HCT116 (cell line): ENCODE measurements around the gene DCTN2. TPM values are rescaled to one million over a fixed set of nuclear protein-coding genes. Genes with fewer than 3 reads are reported as not detected.

Experiments used
- ATAC-seq: fragments of 200-7000 bp; cut with Tn5 transposase; 2 replicates; pipeline ENCODE4 v1.9.1; 2020; ENCODE audit warnings: mild to moderate bottlenecking, moderate library complexity
- BruUV-seq: library from RNA; stranded (reverse); fragments of 400-500 nt; replicated peaks from 2 replicates; lab custom pipeline; 2021; lab: Mats Ljungman, UMichigan
- CTCF ChIA-PET: fragments of 300-600 bp; sonication (Branson Sonifier 250); formaldehyde crosslinking; loops from one replicate; lab custom pipeline; 2021; ENCODE audit warnings: antibody characterized with exemption; lab: Charles Lee
- POLR2A ChIA-PET: fragments of 300-600, 350-600 bp; sonication (Branson Sonifier 250); formaldehyde crosslinking; loops from one replicate; lab custom pipeline; 2021; ENCODE audit warnings: antibody characterized with exemption; lab: Charles Lee
- RAD21 ChIA-PET, 2 experiments: fragments of 300-600 bp; sonication (Branson Sonifier 250); formaldehyde crosslinking; loops; one replicate each; lab custom pipeline; 2023; ENCODE audit warnings: low total read pairs in 2 of 2; ENCODE audit not compliant: uncharacterized antibody in 2 of 2, unreplicated experiment in 2 of 2, low non-redundant PET in 1 of 2; lab: Charles Lee
- DNase-seq: peaks from one replicate; pipeline ENCODE4 v3.0.0-alpha.2; 2010; ENCODE audit warnings: low read depth, low spot score
- H2AFZ ChIP-seq: fragments of 200-600 bp; shearing (Covaris generic), sonication (generic); 2 replicates; pipeline ENCODE4 v1.6.1; 2017; ENCODE audit warnings: low read depth, mixed run types, mixed read lengths, antibody characterized with exemption, low read length; ENCODE audit not compliant: poor library complexity, severe bottlenecking
- H3K27ac ChIP-seq: 2 replicates; pipeline ENCODE4 v1.5.1; 2012; ENCODE audit warnings: low read depth, low read length
- H3K27me3 ChIP-seq: fragments of 200-600 bp; sonication (generic); 2 replicates; pipeline ENCODE4 v1.6.1; 2016; ENCODE audit warnings: mixed run types, low read length, mixed read lengths; ENCODE audit not compliant: insufficient read depth
- H3K36me3 ChIP-seq, 2 experiments: fragments of 200-500 bp in 1 of 2; fragments of 200-600 bp in 1 of 2; sonication (Bioruptor generic) in 1 of 2; sonication (generic) in 1 of 2; 2 replicates each; pipeline versions ENCODE4 v1.5.1 to v1.6.1; 2014 to 2016; ENCODE audit warnings: low read length in 2 of 2, inconsistent platforms in 1 of 2, mixed read lengths in 1 of 2, mixed run types in 1 of 2; ENCODE audit not compliant: insufficient read depth in 2 of 2, control insufficient read depth in 1 of 2
- H3K4me1 ChIP-seq, 2 experiments: fragments of 200-600 bp in 1 of 2; sonication (generic) in 1 of 2; 2 replicates each; pipeline versions ENCODE4 v1.5.1 to v1.6.1; 2012 to 2017; ENCODE audit warnings: low read length in 2 of 2, inconsistent platforms in 1 of 2, mild to moderate bottlenecking in 1 of 2, mixed read lengths in 1 of 2, mixed run types in 1 of 2, moderate library complexity in 1 of 2; ENCODE audit not compliant: insufficient read depth in 2 of 2, control insufficient read depth in 1 of 2
- H3K4me2 ChIP-seq: fragments of 200-600 bp; sonication (generic); 2 replicates; pipeline ENCODE4 v1.6.1; 2017; ENCODE audit warnings: mixed run types, low read length, mixed read lengths
- H3K4me3 ChIP-seq, 2 experiments: fragments of 200-600 bp in 1 of 2; sonication (generic) in 1 of 2; replicated peaks in 1 of 2; 2 replicates each; pipeline ENCODE4 v1.5.1; 2011 to 2016; ENCODE audit warnings: low read length in 2 of 2, control low read depth in 1 of 2, low read depth in 1 of 2, mild to moderate bottlenecking in 1 of 2, mixed read lengths in 1 of 2, mixed run types in 1 of 2
- H3K79me2 ChIP-seq: fragments of 200-600 bp; sonication (generic); 2 replicates; pipeline ENCODE4 v1.6.1; 2017; ENCODE audit warnings: mild to moderate bottlenecking, mixed run types, low read length, moderate library complexity, mixed read lengths; ENCODE audit not compliant: insufficient read depth
- H3K9ac ChIP-seq: fragments of 200-600 bp; sonication (generic); 2 replicates; pipeline ENCODE4 v1.6.1; 2016; ENCODE audit warnings: low read length, mixed read lengths
- H3K9me2 ChIP-seq: fragments of 200-600 bp; sonication (generic), shearing (Covaris generic); 2 replicates; pipeline ENCODE4 v1.6.1; 2017; ENCODE audit warnings: mixed run types, mild to moderate bottlenecking, moderate library complexity; ENCODE audit not compliant: insufficient read depth
- H3K9me3 ChIP-seq, 2 experiments: fragments of 200-500 bp in 1 of 2; fragments of 200-600 bp in 1 of 2; sonication (Bioruptor generic) in 1 of 2; sonication (generic) in 1 of 2; 2 replicates each; pipeline ENCODE4 v1.6.1; 2014 to 2017; ENCODE audit warnings: low read length in 2 of 2, mixed read lengths in 2 of 2, inconsistent platforms in 1 of 2, low read depth in 1 of 2, mild to moderate bottlenecking in 1 of 2, mixed run types in 1 of 2, moderate library complexity in 1 of 2; ENCODE audit not compliant: control insufficient read depth in 1 of 2, insufficient read depth in 1 of 2
- H4K20me1 ChIP-seq: fragments of 200-600 bp; sonication (generic), shearing (Covaris generic); 2 replicates; pipeline ENCODE4 v1.6.1; 2017; ENCODE audit warnings: mixed run types, mild to moderate bottlenecking, moderate library complexity; ENCODE audit not compliant: insufficient read depth
- EZH2phosphoT487 ChIP-seq: fragments of 200-600 bp; IDR thresholded peaks from 2 replicates; pipeline ENCODE4 v1.6.1; 2018; ENCODE audit warnings: antibody characterized with exemption, borderline replicate concordance
- FOSL1 ChIP-seq: IDR thresholded peaks from 2 replicates; pipeline ENCODE4 v1.6.1; 2012; ENCODE audit warnings: low read depth
- JUND ChIP-seq: IDR thresholded peaks from 2 replicates; pipeline ENCODE4 v1.6.1; 2012
- POLR2AphosphoS5 ChIP-seq: IDR thresholded peaks from 2 replicates; pipeline ENCODE4 v1.6.1; 2011; ENCODE audit warnings: mild to moderate bottlenecking, low read depth, low read length, moderate library complexity
- REST ChIP-seq: IDR thresholded peaks from 2 replicates; pipeline ENCODE4 v1.6.1; 2012; ENCODE audit warnings: low read depth
- SIN3A ChIP-seq: IDR thresholded peaks from 2 replicates; pipeline ENCODE4 v1.6.1; 2012; ENCODE audit warnings: low read depth
- TCF7L2 ChIP-seq: IDR thresholded peaks from 2 replicates; pipeline ENCODE4 v1.7.0; 2011; ENCODE audit warnings: borderline replicate concordance, inconsistent platforms; ENCODE audit not compliant: insufficient read depth, insufficient read length; ENCODE audit errors: extremely low read depth
- ZBTB33 ChIP-seq: IDR thresholded peaks from 2 replicates; pipeline ENCODE4 v1.6.1; 2011; ENCODE audit warnings: mild to moderate bottlenecking, low read length, moderate library complexity; ENCODE audit not compliant: insufficient replicate concordance; ENCODE audit errors: extremely low read depth
- intact Hi-C: fragments of 100-400 bp; cut with micrococcal nuclease; formaldehyde crosslinking; loops from 2 replicates; pipeline ENCODE4 v1.10.0; 2022
- total RNA-seq: library from RNA; stranded (reverse); gene quantifications from one replicate; pipeline ENCODE4 v1.2.1, GENCODE V29; 2021; ENCODE audit not compliant: unreplicated experiment

DCTN2 gene
- total RNA-seq, 1 experiment from 2014 or later = 95.9 TPM

- ATAC-seq (no peak), DNase-seq (no peak)
- intact Hi-C loops = no loop called here
- no peak overlapping the region for H3K4me2 ChIP-seq
- H3K36me3 ChIP-seq = no peaks in the 10 kb centered on the region
- H2AFZ ChIP-seq = no peak overlapping the region
- no peaks in the 10 kb centered on the region for H3K79me2 ChIP-seq
- no peak overlapping the region for H3K27ac ChIP-seq
- BruUV-seq = no TSS peak
- no peaks in the 10 kb centered on the region for H3K9me2 ChIP-seq
- H3K9ac ChIP-seq = no peak overlapping the region
- POLR2A ChIA-PET = no interaction called here
- TF ChIP-seq TCF7L2 (no peak), EZH2phosphoT487 (no peak), FOSL1 (no peak), JUND (no peak), REST (no peak), SIN3A (no peak)
- H3K27me3 ChIP-seq = no peaks in the 10 kb centered on the region
- H3K9me3 ChIP-seq = no peaks in the 10 kb centered on the region
- peaks cover 3 to 23% of the 10 kb centered on the region in 2 experiments; a peak in 3 of 4 replicates for H3K4me1 ChIP-seq
- RAD21 ChIA-PET = no interaction called here
- CTCF ChIA-PET = no interaction called here
- no peaks in the 10 kb centered on the region for H4K20me1 ChIP-seq
- no peak overlapping the region for H3K4me3 ChIP-seq
Observed at GRCh38 chr12:57554897-57555296, 7.9 kb upstream of the DCTN2 start.

- DNase-seq = no peak
- H3K4me3 ChIP-seq = no peak overlapping the region
- no peaks in the 10 kb centered on the region for H3K79me2 ChIP-seq
- intact Hi-C loops = no loop called here
- no peaks in the 10 kb centered on the region for H3K36me3 ChIP-seq
- ChIA-PET RAD21 (no interaction called here), POLR2A (no interaction called here), CTCF (no interaction called here)
- no peak for ATAC-seq
- H3K27me3 ChIP-seq = no peaks in the 10 kb centered on the region
- H3K4me2 ChIP-seq = no peak overlapping the region
- TF ChIP-seq POLR2AphosphoS5 = no peak
- TF ChIP-seq ZBTB33 = no peak
- peaks cover 3 to 28% of the 10 kb centered on the region in 2 experiments; a peak in 3 of 4 replicates for H3K4me1 ChIP-seq
- no peak overlapping the region for H2AFZ ChIP-seq
- no peak overlapping the region for H3K27ac ChIP-seq
- no peaks in the 10 kb centered on the region for H3K9me3 ChIP-seq
- BruUV-seq = no TSS peak
- H3K9ac ChIP-seq = no peak overlapping the region
- no peaks in the 10 kb centered on the region for H3K9me2 ChIP-seq
- H4K20me1 ChIP-seq = no peaks in the 10 kb centered on the region
Observed at GRCh38 chr12:57554453-57554852, 7.5 kb upstream of the DCTN2 start.
